GM13976 (cell line): ENCODE results near the gene LRFN4.
A peak's percentile ranks its signal among the peaks of the same experiment; 100 is the strongest.

ENCODE experiments used
- DNase-seq: peaks from one replicate; pipeline ENCODE4 v3.0.0; 2012; ENCODE audit warnings: low spot score
- in situ Hi-C: fragments of 300-500 bp; cut with MboI; formaldehyde crosslinking; loops from one replicate; pipeline ENCODE4 v1.12.0; 2022; ENCODE audit warnings: low sequenced_read_pairs, mixed read lengths, inconsistent platforms; ENCODE audit not compliant: unreplicated experiment
- TF ChIP-seq, protein P1 (sequence below): IDR thresholded peaks from 2 replicates; pipeline ENCODE4 v1.5.1; 2012; ENCODE audit warnings: borderline replicate concordance, mild to moderate bottlenecking; ENCODE audit not compliant: insufficient read depth; ENCODE audit errors: extremely low read depth, missing control alignments, control extremely low read depth

Gene LRFN4

DNA sequence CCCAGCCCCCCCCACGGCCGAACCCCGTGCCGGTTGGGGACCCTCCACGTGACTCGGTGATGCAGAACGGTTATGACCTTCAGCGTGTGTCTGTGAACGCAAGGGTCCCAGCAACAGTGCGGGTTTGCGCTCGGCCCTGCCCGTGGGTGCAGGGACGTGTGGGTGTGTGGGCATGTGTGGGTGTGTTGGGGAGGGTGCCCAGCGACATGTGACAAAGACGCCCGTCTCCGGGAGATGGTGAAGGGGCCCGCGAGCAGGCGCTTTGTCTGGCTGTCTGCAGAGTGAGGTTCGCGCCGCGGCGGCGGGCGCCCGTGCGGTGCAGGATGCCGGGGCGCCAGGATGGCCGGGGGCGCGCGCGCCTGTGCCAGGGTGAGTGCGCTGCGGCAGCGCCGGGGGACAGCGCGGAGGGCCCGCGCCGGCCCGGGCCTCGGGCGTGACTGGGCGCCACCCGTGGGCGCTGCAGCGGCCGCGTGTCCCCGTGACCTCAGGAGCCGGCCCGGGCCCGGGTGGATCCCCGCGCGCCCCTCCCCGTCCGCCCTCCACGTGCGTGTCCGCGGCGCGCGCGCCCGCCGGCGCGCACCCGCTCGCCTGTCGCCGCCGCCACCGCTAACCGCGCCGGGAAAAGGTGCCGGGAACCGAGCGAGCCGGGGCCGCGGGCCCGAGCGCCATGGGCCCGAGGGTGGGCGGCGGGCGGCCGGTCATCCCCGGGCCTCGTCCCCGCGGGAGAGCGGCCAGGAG lies at the start of gene LRFN4:
LRFN4 (plus strand) TSS at position 569 of the 738 bp plus-strand sequence. CDS start 681 bp downstream, outside the sequence.
- in situ Hi-C loops = no loop called here
- TF ChIP-seq, protein P1, sequence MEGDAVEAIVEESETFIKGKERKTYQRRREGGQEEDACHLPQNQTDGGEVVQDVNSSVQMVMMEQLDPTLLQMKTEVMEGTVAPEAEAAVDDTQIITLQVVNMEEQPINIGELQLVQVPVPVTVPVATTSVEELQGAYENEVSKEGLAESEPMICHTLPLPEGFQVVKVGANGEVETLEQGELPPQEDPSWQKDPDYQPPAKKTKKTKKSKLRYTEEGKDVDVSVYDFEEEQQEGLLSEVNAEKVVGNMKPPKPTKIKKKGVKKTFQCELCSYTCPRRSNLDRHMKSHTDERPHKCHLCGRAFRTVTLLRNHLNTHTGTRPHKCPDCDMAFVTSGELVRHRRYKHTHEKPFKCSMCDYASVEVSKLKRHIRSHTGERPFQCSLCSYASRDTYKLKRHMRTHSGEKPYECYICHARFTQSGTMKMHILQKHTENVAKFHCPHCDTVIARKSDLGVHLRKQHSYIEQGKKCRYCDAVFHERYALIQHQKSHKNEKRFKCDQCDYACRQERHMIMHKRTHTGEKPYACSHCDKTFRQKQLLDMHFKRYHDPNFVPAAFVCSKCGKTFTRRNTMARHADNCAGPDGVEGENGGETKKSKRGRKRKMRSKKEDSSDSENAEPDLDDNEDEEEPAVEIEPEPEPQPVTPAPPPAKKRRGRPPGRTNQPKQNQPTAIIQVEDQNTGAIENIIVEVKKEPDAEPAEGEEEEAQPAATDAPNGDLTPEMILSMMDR = no peak
- peak; percentile 77 for DNase-seq

DNA sequence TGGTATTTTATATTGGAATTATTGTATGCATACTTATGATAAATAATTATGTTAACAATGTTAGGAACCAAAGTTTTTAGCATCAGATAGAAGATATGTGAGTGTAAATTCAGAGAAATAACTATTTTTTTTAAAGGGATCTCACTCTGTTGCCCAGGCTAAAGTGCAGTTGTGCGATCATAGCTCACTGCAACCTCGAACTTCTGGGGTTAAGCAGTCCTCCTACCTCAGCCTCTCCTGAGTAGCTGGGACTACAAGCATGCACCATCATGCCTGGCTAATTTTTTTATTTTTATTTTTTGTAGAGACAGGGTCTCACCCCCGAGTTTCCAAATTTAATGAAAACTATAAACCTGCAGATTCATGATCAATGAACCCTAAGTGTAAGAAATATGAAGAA lies 47.3 kb upstream of the LRFN4 start:
- in situ Hi-C loops = no loop called here
- no peak for DNase-seq
- TF ChIP-seq, protein P1 = no peak

DNA sequence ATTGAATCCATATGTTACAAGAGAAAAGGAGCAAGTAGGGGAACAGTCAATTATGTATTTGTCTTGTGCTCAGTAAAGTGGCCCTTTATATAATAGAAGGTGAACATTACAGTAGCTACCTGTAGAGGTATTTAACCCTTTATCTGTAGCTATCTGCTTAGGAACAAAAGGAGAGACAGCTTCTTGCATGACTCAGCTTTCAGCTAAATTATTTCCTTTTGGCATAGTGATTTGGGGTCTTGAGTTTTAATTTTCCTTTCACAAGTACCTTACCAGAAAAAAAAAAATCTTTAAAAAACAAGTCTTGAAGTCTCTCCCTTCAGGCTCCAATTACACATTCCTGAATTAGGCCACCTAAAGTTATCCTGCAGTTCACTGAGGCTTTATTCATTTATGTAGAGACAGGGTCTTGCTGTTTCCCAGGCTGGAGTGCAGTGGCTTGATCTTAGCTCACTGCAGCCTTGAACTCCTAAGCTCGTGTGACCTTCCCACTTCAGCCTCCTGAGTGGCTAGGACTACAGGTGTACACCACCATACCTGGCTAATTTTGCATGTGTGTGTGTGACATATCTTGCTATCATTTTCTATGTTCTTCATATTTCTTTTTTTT lies 46.2 kb upstream of the LRFN4 start:
- in situ Hi-C loops = no loop called here
- DNase-seq = no peak
- TF ChIP-seq, protein P1 = no peak

DNA sequence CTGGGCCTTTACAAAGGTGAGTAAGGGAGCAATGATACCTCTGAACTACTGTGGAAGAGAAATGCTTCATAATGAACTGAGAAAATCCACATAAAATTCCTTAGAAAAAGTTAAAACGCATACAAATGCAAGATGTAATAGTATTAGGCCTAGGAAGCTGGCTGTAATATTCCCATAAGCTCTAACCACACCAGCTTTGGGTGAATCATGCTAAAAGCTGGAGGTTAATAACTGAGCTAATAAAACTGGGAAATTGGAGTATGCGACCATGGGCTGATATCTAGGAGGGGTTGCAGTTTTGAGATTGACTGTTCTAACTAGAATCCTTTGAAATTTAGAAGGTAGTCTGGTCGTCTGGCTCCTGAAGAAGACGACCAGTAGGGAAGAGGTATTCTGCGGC lies 42.2 kb upstream of the LRFN4 start:
- in situ Hi-C loops = no loop called here
- TF ChIP-seq, protein P1 = no peak
- no peak for DNase-seq

DNA sequence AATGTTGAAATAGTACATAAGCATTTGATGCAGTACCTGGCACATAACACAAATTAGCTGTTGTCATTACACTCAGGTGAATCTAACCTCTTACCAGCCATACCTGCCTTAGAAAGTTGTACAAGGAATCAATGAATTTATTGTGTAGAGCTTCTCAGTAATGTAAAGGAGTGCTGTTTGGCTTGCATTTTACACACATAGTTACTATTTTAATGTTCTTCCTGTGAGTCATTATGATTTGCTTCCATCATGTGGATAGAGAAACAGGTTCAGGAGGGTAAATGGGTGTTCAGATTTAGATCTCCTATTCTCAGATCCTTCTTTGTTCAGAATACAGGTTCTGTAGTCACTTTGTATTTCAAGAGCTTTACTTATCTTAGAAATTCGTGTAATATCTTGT lies 41.2 kb upstream of the LRFN4 start:
- TF ChIP-seq, protein P1 = no peak
- no peak for DNase-seq
- in situ Hi-C loops = no loop called here

DNA sequence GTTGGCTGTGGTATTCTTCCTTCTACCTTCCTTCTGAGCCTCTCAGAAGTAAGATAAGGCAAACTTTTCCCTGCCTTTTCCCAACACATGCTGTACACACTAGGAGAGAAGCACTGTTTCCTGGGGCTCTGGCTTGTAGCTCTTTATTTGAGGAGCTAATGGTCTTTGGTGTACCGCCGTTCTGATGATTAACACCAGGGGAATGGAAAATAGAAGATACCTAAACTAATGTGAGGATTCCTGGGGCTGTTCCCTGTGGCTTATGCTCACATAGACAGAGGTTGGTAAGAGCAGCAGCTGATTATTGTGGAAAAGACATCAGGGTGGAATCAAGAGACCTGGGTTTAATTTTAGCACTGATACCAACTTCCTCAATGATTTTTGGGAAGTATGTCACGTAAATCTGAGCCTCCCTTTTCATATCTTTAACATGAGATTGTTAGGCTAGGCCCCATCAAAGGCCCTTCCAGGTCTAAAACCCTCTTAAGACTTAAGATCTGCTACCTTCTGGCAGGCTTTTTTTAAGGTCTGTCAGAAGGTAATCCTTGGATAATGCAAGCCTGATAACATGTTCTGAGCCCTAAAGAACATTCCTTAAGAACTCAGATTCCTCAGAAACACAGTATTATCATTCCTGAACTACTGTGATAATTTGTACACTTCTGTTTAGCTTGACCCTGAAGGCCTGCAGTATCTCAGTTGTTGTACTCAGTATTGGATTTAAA lies 38.5 kb upstream of the LRFN4 start:
- TF ChIP-seq, protein P1 = no peak
- in situ Hi-C loops = no loop called here
- no peak for DNase-seq
